CD4-positive, CD25-positive, alpha-beta regulatory T cell (primary cell): ENCODE results near the gene CHMP3. TPM values are rescaled to one million over a fixed set of nuclear protein-coding genes. Genes with fewer than 3 reads are reported as not detected.

Source experiments
- ATAC-seq, 2 donors: fragments of 150-1000 bp; cut with Tn5 transposase; one replicate each; pipeline ENCODE4 v1.10.0; 2021; ENCODE audit warnings: low read depth in 2 of 2, moderate number of reproducible peaks in 2 of 2, moderate library complexity in 1 of 2
- DNase-seq, 3 donors: peaks; one replicate each; pipeline versions ENCODE4 v3.0.0 to v3.0.0-alpha.2; 2012 to 2022; ENCODE audit warnings: mixed read lengths in 1 of 3
- H3K27ac ChIP-seq: one replicate; pipeline ENCODE4 v1.7.0; 2013; ENCODE audit warnings: mild to moderate bottlenecking, low read length; ENCODE audit not compliant: insufficient read depth, poor library complexity, severe bottlenecking
- H3K27me3 ChIP-seq: one replicate; pipeline ENCODE4 v1.7.0; 2013; ENCODE audit warnings: low read length; ENCODE audit not compliant: control insufficient read depth, insufficient read depth
- H3K36me3 ChIP-seq: one replicate; pipeline ENCODE4 v1.7.0; 2013; ENCODE audit warnings: mild to moderate bottlenecking, low read length, moderate library complexity; ENCODE audit not compliant: control insufficient read depth, insufficient read depth
- H3K4me1 ChIP-seq: 2 replicates; pipeline ENCODE4 v1.7.0; 2013; ENCODE audit warnings: mild to moderate bottlenecking, low read length; ENCODE audit not compliant: insufficient read depth, control insufficient read depth, poor library complexity, severe bottlenecking
- H3K4me3 ChIP-seq: one replicate; pipeline ENCODE4 v1.7.0; 2013; ENCODE audit warnings: low read depth, mild to moderate bottlenecking, low read length, moderate library complexity
- H3K9me3 ChIP-seq, 2 experiments: 1 replicate in 1 of 2; 2 replicates in 1 of 2; pipeline ENCODE4 v1.7.0; 2013; ENCODE audit warnings: low read length in 2 of 2, mild to moderate bottlenecking in 1 of 2, moderate library complexity in 1 of 2; ENCODE audit not compliant: control insufficient read depth in 2 of 2
- H3K27ac Mint-ChIP-seq, 3 donors: one replicate each; pipeline ENCODE4 v1.8.0; 2020 to 2022; ENCODE audit warnings: mild to moderate bottlenecking in 3 of 3, mixed read lengths in 3 of 3, moderate library complexity in 2 of 3
- H3K27me3 Mint-ChIP-seq: one replicate; pipeline ENCODE4 v1.8.0; 2022; ENCODE audit warnings: mild to moderate bottlenecking, mixed read lengths
- H3K36me3 Mint-ChIP-seq: one replicate; pipeline ENCODE4 v1.8.0; 2020; ENCODE audit warnings: mixed read lengths
- H3K4me1 Mint-ChIP-seq, 4 donors: one replicate each; pipeline ENCODE4 v1.8.0; 2020 to 2022; ENCODE audit warnings: mixed read lengths in 4 of 4, mild to moderate bottlenecking in 1 of 4
- H3K4me3 Mint-ChIP-seq, 4 donors: one replicate each; pipeline ENCODE4 v1.8.0; 2020 to 2022; ENCODE audit warnings: mild to moderate bottlenecking in 4 of 4, mixed read lengths in 4 of 4, moderate library complexity in 3 of 4
- H3K9me3 Mint-ChIP-seq, 7 donors: one replicate each; pipeline ENCODE4 v1.8.0; 2020 to 2022; ENCODE audit warnings: mixed read lengths in 7 of 7, mild to moderate bottlenecking in 3 of 7, moderate library complexity in 2 of 7
- polyA plus RNA-seq, 4 donors: library from polyadenylated mRNA; unstranded; fragments of 300-500 nt; fragmentation: Illumina TruSeq; gene quantifications; one replicate each; pipeline ENCODE4 v1.2.3, GENCODE V29; 2021
- total RNA-seq: library from RNA; stranded (reverse); gene quantifications from one replicate; pipeline ENCODE4 v1.2.3, GENCODE V29; 2022

The CHMP3 gene
- 75.5 TPM for total RNA-seq
- 10 to 100 TPM; 67.5 to 85.2 (median 81.3) TPM for polyA plus RNA-seq

GRCh38 chr2:86562922-86563649, at the start of gene CHMP3:
Gene CHMP3, minus strand, starts transcription at chr2:86563443. Its CDS starts 95 bp downstream, at chr2:86563348.
- H3K4me1 Mint-ChIP-seq = peaks cover 19 to 36% (median 32%) of the 10 kb centered on the region in 4 donors
- Histone ChIP-seq H3K27ac (peak within 1 kb of the TSS; percentile 98), H3K4me1 (peaks cover 38% of the 10 kb centered on the region), H3K36me3 (no peaks in the 10 kb centered on the region), H3K27me3 (no peaks in the 10 kb centered on the region), H3K4me3 (peak within 1 kb of the TSS; percentile 98), H3K9me3 (no peaks in the 10 kb centered on the region)
- peaks cover 6% of the 10 kb centered on the region for H3K27me3 Mint-ChIP-seq
- H3K27ac Mint-ChIP-seq = peak within 1 kb of the TSS; percentile 99
- peaks cover 5% of the 10 kb centered on the region for H3K36me3 Mint-ChIP-seq
- ATAC-seq (peak; percentile 85 to 86), DNase-seq (peak; percentile 96 to 98 (median 96))
- peak within 1 kb of the TSS; percentile 93 to 99 (median 98) for H3K4me3 Mint-ChIP-seq
- H3K9me3 Mint-ChIP-seq = no peaks in the 10 kb centered on the region

GRCh38 chr2:86610871-86611270, 47.6 kb upstream of the CHMP3 start:
- peaks cover 68% of the 10 kb centered on the region for H3K36me3 ChIP-seq
- Mint-ChIP-seq H3K9me3 (peaks cover 0 to 2% (median 0%) of the 10 kb centered on the region in 7 donors), H3K27me3 (no peaks in the 10 kb centered on the region), H3K27ac (peak overlapping the region in 2 of 3 donors; percentile 3 to 96), H3K36me3 (peaks cover 48% of the 10 kb centered on the region), H3K4me3 (no peak overlapping the region), H3K4me1 (peaks cover 21 to 45% (median 38%) of the 10 kb centered on the region in 4 donors)
- no peak overlapping the region for H3K4me3 ChIP-seq
- no peak for ATAC-seq
- H3K27me3 ChIP-seq = no peaks in the 10 kb centered on the region
- DNase-seq = no peak
- H3K9me3 ChIP-seq = no peaks in the 10 kb centered on the region
- no peak overlapping the region for H3K27ac ChIP-seq
- peaks cover 4% of the 10 kb centered on the region for H3K4me1 ChIP-seq

- Histone ChIP-seq H3K4me1 (peaks cover 4% of the 10 kb centered on the region), H3K27ac (no peak overlapping the region), H3K9me3 (no peaks in the 10 kb centered on the region), H3K36me3 (peaks cover 67% of the 10 kb centered on the region), H3K27me3 (no peaks in the 10 kb centered on the region), H3K4me3 (no peak overlapping the region)
- H3K4me1 Mint-ChIP-seq = peaks cover 30 to 49% (median 41%) of the 10 kb centered on the region in 4 donors
- H3K4me3 Mint-ChIP-seq = peak overlapping the region in 1 of 4 donors; percentile 51
- no peak for DNase-seq
- H3K36me3 Mint-ChIP-seq = peaks cover 59% of the 10 kb centered on the region
- H3K27ac Mint-ChIP-seq = peak overlapping the region in 2 of 3 donors; percentile 48 to 89
- no peaks in the 10 kb centered on the region for H3K27me3 Mint-ChIP-seq
- H3K9me3 Mint-ChIP-seq = no peaks in the 10 kb centered on the region
- ATAC-seq = no peak
These were observed 45.7 kb upstream of the CHMP3 start for GRCh38 chr2:86608832-86609410.

- H3K4me3 ChIP-seq = no peak overlapping the region
- no peaks in the 10 kb centered on the region for H3K27me3 ChIP-seq
- Mint-ChIP-seq H3K27me3 (no peaks in the 10 kb centered on the region), H3K36me3 (peaks cover 37% of the 10 kb centered on the region), H3K4me3 (peak overlapping the region in 1 of 4 donors; percentile 7), H3K4me1 (peaks cover 25 to 40% (median 28%) of the 10 kb centered on the region in 4 donors), H3K27ac (peak overlapping the region in 2 of 3 donors; percentile 36 to 70), H3K9me3 (no peaks in the 10 kb centered on the region)
- H3K4me1 ChIP-seq = peaks cover 4% of the 10 kb centered on the region
- H3K27ac ChIP-seq = no peak overlapping the region
- peaks cover 30% of the 10 kb centered on the region for H3K36me3 ChIP-seq
- H3K9me3 ChIP-seq = no peaks in the 10 kb centered on the region
- ATAC-seq (peak in 1 of 2 donors; percentile 18), DNase-seq (peak in 1 of 3 donors; percentile 11)
These were observed 40.7 kb upstream of the CHMP3 start for GRCh38 chr2:86603905-86604304.

- Mint-ChIP-seq H3K36me3 (peaks cover 10% of the 10 kb centered on the region), H3K27ac (peak overlapping the region in 1 of 3 donors; percentile 38), H3K4me1 (peaks cover 9 to 17% (median 16%) of the 10 kb centered on the region in 4 donors), H3K27me3 (no peaks in the 10 kb centered on the region), H3K4me3 (no peak overlapping the region), H3K9me3 (peaks cover 0 to 4% (median 0%) of the 10 kb centered on the region in 7 donors)
- peaks cover 4% of the 10 kb centered on the region for H3K36me3 ChIP-seq
- ATAC-seq (no peak), DNase-seq (no peak)
- H3K27ac ChIP-seq = no peak overlapping the region
- H3K9me3 ChIP-seq = no peaks in the 10 kb centered on the region
- H3K27me3 ChIP-seq = no peaks in the 10 kb centered on the region
- H3K4me1 ChIP-seq = no peaks in the 10 kb centered on the region
- no peak overlapping the region for H3K4me3 ChIP-seq
These were observed 35.7 kb upstream of the CHMP3 start for GRCh38 chr2:86598966-86599365.

GRCh38 chr2:86596118-86596517, 32.9 kb upstream of the CHMP3 start:
- H3K4me3 ChIP-seq = no peak overlapping the region
- H3K36me3 Mint-ChIP-seq = no peaks in the 10 kb centered on the region
- ATAC-seq = no peak
- H3K4me1 ChIP-seq = no peaks in the 10 kb centered on the region
- H3K9me3 Mint-ChIP-seq = peaks cover 0 to 4% (median 0%) of the 10 kb centered on the region in 7 donors
- no peaks in the 10 kb centered on the region for H3K36me3 ChIP-seq
- H3K4me1 Mint-ChIP-seq = peaks cover 0 to 9% (median 8%) of the 10 kb centered on the region in 4 donors
- H3K27me3 ChIP-seq = no peaks in the 10 kb centered on the region
- H3K9me3 ChIP-seq = no peaks in the 10 kb centered on the region
- no peak overlapping the region for H3K4me3 Mint-ChIP-seq
- peaks cover 2% of the 10 kb centered on the region for H3K27me3 Mint-ChIP-seq
- no peak overlapping the region for H3K27ac ChIP-seq
- DNase-seq = no peak
- H3K27ac Mint-ChIP-seq = no peak overlapping the region

- ATAC-seq = no peak
- no peaks in the 10 kb centered on the region for H3K36me3 Mint-ChIP-seq
- H3K4me3 Mint-ChIP-seq = no peak overlapping the region
These were observed 30.0 kb upstream of the CHMP3 start for GRCh38 chr2:86593266-86593665.

More at GRCh38 chr2:86593266-86593665, 30.0 kb upstream of the CHMP3 start:
- Histone ChIP-seq H3K4me3 (no peak overlapping the region), H3K9me3 (no peaks in the 10 kb centered on the region), H3K4me1 (no peaks in the 10 kb centered on the region), H3K27me3 (peaks cover 1% of the 10 kb centered on the region), H3K36me3 (no peaks in the 10 kb centered on the region), H3K27ac (no peak overlapping the region)
- no peak for DNase-seq
- Mint-ChIP-seq H3K4me1 (peaks cover 0 to 4% (median under 1%) of the 10 kb centered on the region in 4 donors), H3K27me3 (peaks cover 5% of the 10 kb centered on the region), H3K27ac (no peak overlapping the region), H3K9me3 (peaks cover 0 to 5% (median 3%) of the 10 kb centered on the region in 7 donors)
